CD14-positive monocyte (primary cell): ENCODE results near the gene MPDZ. TPM values are rescaled to one million over a fixed set of nuclear protein-coding genes. Genes with fewer than 3 reads are reported as not detected.

Experiments
- DNase-seq, 3 donors: peaks; one replicate each; pipeline ENCODE4 v3.0.0-alpha.2; 2011 to 2022
- H2AFZ ChIP-seq: 2 replicates; pipeline ENCODE4 v1.6.0; 2012; ENCODE audit warnings: mild to moderate bottlenecking, low read depth, low read length, inconsistent platforms; ENCODE audit not compliant: insufficient read depth, poor library complexity, severe bottlenecking
- H3K27ac ChIP-seq, 2 donors: 1 replicate in 1 of 2; 2 replicates in 1 of 2; pipeline ENCODE4 v1.5.1; 2012 to 2013; ENCODE audit warnings: low read length in 2 of 2, control low read depth in 1 of 2, inconsistent platforms in 1 of 2, low read depth in 1 of 2, mild to moderate bottlenecking in 1 of 2
- H3K27me3 ChIP-seq, 2 donors: one replicate each; pipeline versions ENCODE4 v1.6.0 to v1.6.1; 2011 to 2013; ENCODE audit warnings: low read length in 2 of 2; ENCODE audit not compliant: control insufficient read depth in 2 of 2, insufficient read depth in 2 of 2
- H3K36me3 ChIP-seq, 2 donors: replicated peaks in 1 of 2; 1 replicate in 1 of 2; 2 replicates in 1 of 2; pipeline versions ENCODE4 v1.5.1 to v1.6.1; 2012 to 2013; ENCODE audit warnings: low read length in 2 of 2, control low read depth in 1 of 2, inconsistent platforms in 1 of 2, mild to moderate bottlenecking in 1 of 2; ENCODE audit not compliant: insufficient read depth in 2 of 2, control insufficient read depth in 1 of 2
- H3K4me1 ChIP-seq, 2 donors: 1 replicate in 1 of 2; 2 replicates in 1 of 2; pipeline versions ENCODE4 v1.5.1 to v1.6.1; 2012 to 2013; ENCODE audit warnings: low read length in 2 of 2, control low read depth in 1 of 2, inconsistent platforms in 1 of 2, mild to moderate bottlenecking in 1 of 2, moderate library complexity in 1 of 2; ENCODE audit not compliant: insufficient read depth in 2 of 2, control insufficient read depth in 1 of 2
- H3K4me2 ChIP-seq: replicated peaks from 2 replicates; pipeline ENCODE3; 2012; ENCODE audit warnings: low read length, moderate library complexity, mild to moderate bottlenecking; ENCODE audit not compliant: poor library complexity, severe bottlenecking; ENCODE audit errors: extremely low read depth
- H3K4me3 ChIP-seq, 3 experiments: fragments of 200-600 bp in 1 of 3; sonication (generic) in 1 of 3; replicated peaks in 1 of 3; 1 replicate in 2 of 3; 2 replicates in 1 of 3; pipeline ENCODE4 v1.5.1; 2011 to 2013; ENCODE audit warnings: low read length in 3 of 3, mild to moderate bottlenecking in 3 of 3, control low read depth in 2 of 3, low read depth in 2 of 3, inconsistent platforms in 1 of 3, moderate library complexity in 1 of 3
- H3K79me2 ChIP-seq: 2 replicates; pipeline ENCODE4 v1.6.0; 2012; ENCODE audit warnings: mild to moderate bottlenecking, control low read depth, inconsistent platforms, low read length, moderate library complexity; ENCODE audit not compliant: insufficient read depth
- H3K9ac ChIP-seq: 2 replicates; pipeline ENCODE4 v1.6.0; 2017; ENCODE audit warnings: low read length, mild to moderate bottlenecking; ENCODE audit not compliant: insufficient read depth, poor library complexity, severe bottlenecking
- H3K9me3 ChIP-seq, 2 donors: replicated peaks in 1 of 2; 1 replicate in 1 of 2; 2 replicates in 1 of 2; pipeline versions ENCODE4 v1.5.1 to v1.6.1; 2012 to 2013; ENCODE audit warnings: low read length in 2 of 2, control low read depth in 1 of 2; ENCODE audit not compliant: control insufficient read depth in 1 of 2, insufficient read depth in 1 of 2
- H4K20me1 ChIP-seq: 2 replicates; pipeline ENCODE4 v1.6.0; 2012; ENCODE audit warnings: mild to moderate bottlenecking, low read length, control low read depth, moderate library complexity; ENCODE audit not compliant: insufficient read depth
- H3K27ac Mint-ChIP-seq, 7 donors: one replicate each; pipeline ENCODE4 v1.8.0; 2020; ENCODE audit warnings: mild to moderate bottlenecking in 7 of 7, mixed read lengths in 7 of 7, moderate library complexity in 6 of 7, inconsistent platforms in 2 of 7
- H3K27me3 Mint-ChIP-seq, 3 donors: one replicate each; pipeline ENCODE4 v1.8.0; 2021 to 2022; ENCODE audit warnings: low read depth in 3 of 3, mild to moderate bottlenecking in 3 of 3, mixed read lengths in 3 of 3, moderate library complexity in 3 of 3, inconsistent platforms in 1 of 3
- H3K36me3 Mint-ChIP-seq, 2 donors: one replicate each; pipeline ENCODE4 v1.8.0; 2020; ENCODE audit warnings: mixed read lengths in 2 of 2, inconsistent platforms in 1 of 2, mild to moderate bottlenecking in 1 of 2
- H3K4me1 Mint-ChIP-seq: one replicate; pipeline ENCODE4 v1.8.0; 2020; ENCODE audit warnings: mild to moderate bottlenecking, mixed read lengths
- H3K4me3 Mint-ChIP-seq, 2 donors: one replicate each; pipeline ENCODE4 v1.8.0; 2020; ENCODE audit warnings: mild to moderate bottlenecking in 2 of 2, mixed read lengths in 2 of 2, moderate library complexity in 1 of 2
- H3K9me3 Mint-ChIP-seq, 7 donors: one replicate each; pipeline ENCODE4 v1.8.0; 2020 to 2022; ENCODE audit warnings: mixed read lengths in 7 of 7, mild to moderate bottlenecking in 6 of 7, moderate library complexity in 6 of 7, inconsistent platforms in 2 of 7
- WGBS: methylation state at CpG from one replicate; pipeline ENCODE4 v1.1.5; 2013; ENCODE audit warnings: missing lambda C conversion rate; ENCODE audit not compliant: insufficient coverage; 5-methylcytosine and 5-hydroxymethylcytosine counted together
- intact Hi-C, 2 donors: fragments of 100-400 bp; cut with micrococcal nuclease; formaldehyde crosslinking; loops; one replicate each; pipeline versions ENCODE4 v1.15.0 to v1.15.1; 2023
- polyA plus RNA-seq, 3 donors: library from polyadenylated mRNA; depleted of rRNA in 1 of 3; unstranded in 2 of 3; stranded (reverse) in 1 of 3; fragments of 300-500 nt in 2 of 3; fragments of >200 nt in 1 of 3; fragmentation: Illumina TruSeq in 2 of 3; gene quantifications; 1 replicate in 2 of 3; 2 replicates in 1 of 3; pipeline ENCODE4 v1.2.3, GENCODE V29; 2012 to 2021
- TF ChIP-seq, protein P1 (sequence below): fragments of 200-600 bp; IDR thresholded peaks from one replicate; pipeline ENCODE4 v1.8.0; 2022; ENCODE audit warnings: antibody characterized with exemption, mild to moderate bottlenecking

MPDZ gene
- polyA plus RNA-seq, 3 donors: not detected

GRCh38 chr9:13241283-13241682 lies 38.2 kb downstream of the MPDZ start:
- no peaks in the 10 kb centered on the region for H3K27me3 ChIP-seq
- H3K27ac Mint-ChIP-seq: no peak overlapping the region
- no peaks in the 10 kb centered on the region for H4K20me1 ChIP-seq
- H3K27ac ChIP-seq: no peak overlapping the region
- H3K36me3 ChIP-seq: no peaks in the 10 kb centered on the region
- no CpG with 5 or more reads among the region's 2 CpGs for WGBS
- H2AFZ ChIP-seq: no peak overlapping the region
- H3K4me1 ChIP-seq: no peaks in the 10 kb centered on the region
- peaks cover 0 to 5% (median 0%) of the 10 kb centered on the region in 7 donors for H3K9me3 Mint-ChIP-seq
- TF ChIP-seq, protein P1, sequence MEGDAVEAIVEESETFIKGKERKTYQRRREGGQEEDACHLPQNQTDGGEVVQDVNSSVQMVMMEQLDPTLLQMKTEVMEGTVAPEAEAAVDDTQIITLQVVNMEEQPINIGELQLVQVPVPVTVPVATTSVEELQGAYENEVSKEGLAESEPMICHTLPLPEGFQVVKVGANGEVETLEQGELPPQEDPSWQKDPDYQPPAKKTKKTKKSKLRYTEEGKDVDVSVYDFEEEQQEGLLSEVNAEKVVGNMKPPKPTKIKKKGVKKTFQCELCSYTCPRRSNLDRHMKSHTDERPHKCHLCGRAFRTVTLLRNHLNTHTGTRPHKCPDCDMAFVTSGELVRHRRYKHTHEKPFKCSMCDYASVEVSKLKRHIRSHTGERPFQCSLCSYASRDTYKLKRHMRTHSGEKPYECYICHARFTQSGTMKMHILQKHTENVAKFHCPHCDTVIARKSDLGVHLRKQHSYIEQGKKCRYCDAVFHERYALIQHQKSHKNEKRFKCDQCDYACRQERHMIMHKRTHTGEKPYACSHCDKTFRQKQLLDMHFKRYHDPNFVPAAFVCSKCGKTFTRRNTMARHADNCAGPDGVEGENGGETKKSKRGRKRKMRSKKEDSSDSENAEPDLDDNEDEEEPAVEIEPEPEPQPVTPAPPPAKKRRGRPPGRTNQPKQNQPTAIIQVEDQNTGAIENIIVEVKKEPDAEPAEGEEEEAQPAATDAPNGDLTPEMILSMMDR: no peak
- no peak overlapping the region for H3K4me3 ChIP-seq
- no peaks in the 10 kb centered on the region for H3K4me1 Mint-ChIP-seq
- H3K79me2 ChIP-seq: no peaks in the 10 kb centered on the region
- no peaks in the 10 kb centered on the region for H3K36me3 Mint-ChIP-seq
- H3K9ac ChIP-seq: no peak overlapping the region
- DNase-seq: no peak
- no peaks in the 10 kb centered on the region for H3K9me3 ChIP-seq
- no peak overlapping the region for H3K4me3 Mint-ChIP-seq
- intact Hi-C loops: no loop called here
- no peaks in the 10 kb centered on the region for H3K27me3 Mint-ChIP-seq
- H3K4me2 ChIP-seq: no peak overlapping the region

DNA sequence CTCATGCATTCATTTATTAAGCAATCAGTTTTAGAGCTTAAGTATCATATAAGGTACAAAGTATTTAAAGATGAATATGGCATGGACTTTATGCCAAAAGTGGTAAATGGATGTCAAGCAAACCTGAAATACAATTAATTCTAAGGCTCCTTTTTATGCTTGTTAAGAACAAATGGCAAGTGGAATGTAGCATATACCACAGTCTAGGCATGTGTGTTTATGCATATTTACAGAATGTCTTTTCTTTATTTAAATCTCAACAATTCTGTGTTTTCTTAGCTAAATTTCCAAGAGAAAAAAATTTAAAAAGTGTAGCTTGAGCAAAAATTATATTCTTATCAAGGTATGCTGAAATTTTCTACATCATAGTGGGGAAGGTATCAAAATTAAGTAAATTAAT lies 39.8 kb downstream of the MPDZ start:
- H3K27ac Mint-ChIP-seq: no peak overlapping the region
- Histone ChIP-seq H3K27ac (no peak overlapping the region), H3K4me3 (no peak overlapping the region), H3K9me3 (no peaks in the 10 kb centered on the region), H3K27me3 (no peaks in the 10 kb centered on the region), H3K79me2 (no peaks in the 10 kb centered on the region), H3K9ac (no peak overlapping the region), H3K36me3 (no peaks in the 10 kb centered on the region), H3K4me1 (no peaks in the 10 kb centered on the region), H2AFZ (no peak overlapping the region), H4K20me1 (no peaks in the 10 kb centered on the region), H3K4me2 (no peak overlapping the region)
- H3K4me3 Mint-ChIP-seq: no peak overlapping the region
- intact Hi-C loops: no loop called here
- no peaks in the 10 kb centered on the region for H3K27me3 Mint-ChIP-seq
- H3K4me1 Mint-ChIP-seq: no peaks in the 10 kb centered on the region
- H3K36me3 Mint-ChIP-seq: no peaks in the 10 kb centered on the region
- H3K9me3 Mint-ChIP-seq: peaks cover 0 to 3% (median 0%) of the 10 kb centered on the region in 7 donors
- no peak for DNase-seq
- TF ChIP-seq, protein P1: no peak
